AG04449 (cell line): ENCODE data around the gene DIP2C.
"Not testable (repeated sequence)": the region's sequence is repeated elsewhere in the genome, so short reads cannot be mapped to it uniquely, and the experiment has no call there.

Experiments used
- CTCF ChIA-PET: fragments of 350-600 bp; formaldehyde crosslinking; extraction: SDS; loops from one replicate; lab custom pipeline; 2021; ENCODE audit warnings: antibody characterized with exemption; lab: Yijun Ruan, JAX
- POLR2A ChIA-PET: fragments of 400-600, 350-600 bp; formaldehyde crosslinking; extraction: SDS; loops from one replicate; lab custom pipeline; 2020; ENCODE audit warnings: antibody characterized with exemption, inconsistent platforms; lab: Yijun Ruan, JAX
- DNase-seq: peaks from one replicate; pipeline ENCODE4 v3.0.0-alpha.2; 2010; ENCODE audit warnings: low read depth, low spot score
- H3K4me3 ChIP-seq: 2 replicates; pipeline ENCODE4 v1.5.1; 2011; ENCODE audit warnings: low read depth, mild to moderate bottlenecking, control low read depth, low read length
- TF ChIP-seq, protein P1 (sequence below): IDR thresholded peaks from one replicate; pipeline ENCODE4 v1.5.1; 2011; ENCODE audit warnings: mild to moderate bottlenecking, moderate library complexity, low read length, control low read depth, inconsistent platforms; ENCODE audit not compliant: insufficient read depth; ENCODE audit errors: missing control alignments

DIP2C gene

DNA sequence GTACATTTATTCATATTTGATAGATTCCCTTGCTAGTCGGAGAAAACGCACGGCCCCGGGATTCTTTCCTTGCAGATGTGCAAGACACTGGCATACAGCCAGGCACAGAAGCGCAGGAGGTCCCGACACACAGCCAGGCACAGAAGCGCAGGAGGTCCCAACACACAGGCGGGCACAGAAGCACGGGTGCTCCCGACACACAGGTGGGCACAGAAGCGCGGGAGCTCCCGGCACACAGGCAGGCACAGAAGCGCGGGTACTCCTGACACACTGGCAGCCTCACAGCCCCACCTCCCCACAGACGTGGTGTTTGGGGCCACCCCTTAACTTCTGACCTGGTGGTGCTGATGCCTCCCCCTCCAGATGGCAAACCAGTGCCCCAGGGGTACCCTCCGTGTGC is 316.9 kb downstream of the DIP2C start:
- POLR2A ChIA-PET, result no interaction called here
- CTCF ChIA-PET, result no interaction called here
- TF ChIP-seq, protein P1, sequence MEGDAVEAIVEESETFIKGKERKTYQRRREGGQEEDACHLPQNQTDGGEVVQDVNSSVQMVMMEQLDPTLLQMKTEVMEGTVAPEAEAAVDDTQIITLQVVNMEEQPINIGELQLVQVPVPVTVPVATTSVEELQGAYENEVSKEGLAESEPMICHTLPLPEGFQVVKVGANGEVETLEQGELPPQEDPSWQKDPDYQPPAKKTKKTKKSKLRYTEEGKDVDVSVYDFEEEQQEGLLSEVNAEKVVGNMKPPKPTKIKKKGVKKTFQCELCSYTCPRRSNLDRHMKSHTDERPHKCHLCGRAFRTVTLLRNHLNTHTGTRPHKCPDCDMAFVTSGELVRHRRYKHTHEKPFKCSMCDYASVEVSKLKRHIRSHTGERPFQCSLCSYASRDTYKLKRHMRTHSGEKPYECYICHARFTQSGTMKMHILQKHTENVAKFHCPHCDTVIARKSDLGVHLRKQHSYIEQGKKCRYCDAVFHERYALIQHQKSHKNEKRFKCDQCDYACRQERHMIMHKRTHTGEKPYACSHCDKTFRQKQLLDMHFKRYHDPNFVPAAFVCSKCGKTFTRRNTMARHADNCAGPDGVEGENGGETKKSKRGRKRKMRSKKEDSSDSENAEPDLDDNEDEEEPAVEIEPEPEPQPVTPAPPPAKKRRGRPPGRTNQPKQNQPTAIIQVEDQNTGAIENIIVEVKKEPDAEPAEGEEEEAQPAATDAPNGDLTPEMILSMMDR, result no peak
- no peak overlapping the region for H3K4me3 ChIP-seq
- DNase-seq, result no peak

DNA sequence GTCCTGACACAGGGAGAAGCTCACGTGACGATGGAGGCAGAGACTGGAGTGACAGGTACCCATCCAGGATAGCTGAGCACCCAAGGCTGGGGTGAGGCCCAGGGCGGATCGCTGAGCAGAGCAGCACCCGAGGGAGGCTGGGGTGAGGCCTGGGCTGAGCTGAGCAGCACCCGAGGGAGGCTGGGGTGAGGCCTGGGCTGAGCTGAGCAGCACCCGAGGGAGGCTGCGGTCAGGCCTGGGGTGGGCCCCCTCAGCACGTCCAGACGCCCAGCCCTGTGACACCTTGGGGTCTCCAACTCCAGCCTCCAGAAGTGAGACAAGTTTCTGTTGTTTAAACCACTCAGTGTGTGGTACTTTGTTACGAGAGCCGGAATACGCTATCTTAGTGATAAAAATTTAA is 318.0 kb downstream of the DIP2C start:
- DNase-seq, result no peak
- TF ChIP-seq, protein P1, result no peak
- ChIA-PET POLR2A (interaction anchor here (0.5 kb wide), 1 partner anchor 684 kb away, joined by 5 read pairs; no protein-coding TSS in a partner anchor), CTCF (no interaction called here)
- no peak overlapping the region for H3K4me3 ChIP-seq

DNA sequence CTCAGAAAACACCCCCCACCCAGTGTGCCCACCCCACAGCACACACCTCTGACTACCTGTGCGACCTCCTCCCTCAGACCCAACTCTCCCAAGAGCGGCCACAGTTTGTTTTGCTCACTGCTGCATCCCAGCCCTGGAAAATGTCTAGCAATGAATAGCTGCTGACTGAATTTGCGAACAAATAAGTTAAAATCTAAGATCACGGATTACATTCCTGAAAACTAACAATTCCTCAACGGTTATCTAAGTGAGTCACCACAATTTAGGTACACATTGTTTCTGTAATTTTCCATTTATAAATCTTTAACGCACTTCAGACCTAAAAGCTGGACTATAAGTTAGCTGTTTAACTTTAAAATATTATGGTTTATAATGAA is 319.0 kb downstream of the DIP2C start:
- ChIA-PET POLR2A (no interaction called here), CTCF (no interaction called here)
- DNase-seq, result no peak
- H3K4me3 ChIP-seq, result no peak overlapping the region
- TF ChIP-seq, protein P1, result no peak

DNA sequence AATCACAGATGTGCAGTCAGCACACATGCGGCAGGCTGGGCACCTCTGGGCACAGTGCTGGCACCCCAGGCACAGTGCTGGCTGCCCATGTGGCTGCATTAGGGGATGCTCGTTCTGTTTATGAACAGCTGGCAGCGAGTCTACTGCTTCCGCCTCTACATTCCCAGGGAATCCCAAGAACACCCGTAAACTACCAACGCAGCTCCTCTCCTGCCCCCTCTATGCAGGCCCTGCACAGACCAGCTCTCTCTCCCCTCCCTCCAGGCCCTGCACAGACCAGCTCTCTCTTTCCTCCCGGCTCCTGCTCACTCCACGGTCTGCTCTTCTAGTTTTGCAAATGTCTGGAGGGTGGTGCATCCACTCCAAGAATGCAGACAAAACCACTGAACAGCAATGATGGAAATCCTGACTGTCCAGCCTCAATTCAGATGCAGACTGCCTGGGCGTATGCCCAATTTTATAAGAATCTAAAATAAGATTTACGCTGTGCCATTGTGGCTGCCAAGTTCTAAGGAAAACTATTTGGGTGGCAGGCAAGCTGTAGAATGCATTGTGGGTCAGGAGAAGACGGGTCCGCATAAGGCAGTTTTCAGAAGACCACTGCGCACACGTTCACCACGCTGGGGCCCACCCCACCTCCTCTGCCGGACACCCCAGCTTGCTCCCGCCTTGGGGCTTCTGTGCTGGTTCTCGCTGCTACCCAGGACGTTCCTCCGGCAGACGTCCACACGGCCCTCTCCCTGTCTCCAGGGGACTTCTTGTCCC is 319.6 kb downstream of the DIP2C start:
- POLR2A ChIA-PET, result interaction anchor here (0.8 kb wide), 1 partner anchor 236 kb away, joined by 3 read pairs; no protein-coding TSS in a partner anchor
- CTCF ChIA-PET, result no interaction called here
- TF ChIP-seq, protein P1, result no peak
- H3K4me3 ChIP-seq, result no peak overlapping the region
- DNase-seq, result peak; percentile 74

DNA sequence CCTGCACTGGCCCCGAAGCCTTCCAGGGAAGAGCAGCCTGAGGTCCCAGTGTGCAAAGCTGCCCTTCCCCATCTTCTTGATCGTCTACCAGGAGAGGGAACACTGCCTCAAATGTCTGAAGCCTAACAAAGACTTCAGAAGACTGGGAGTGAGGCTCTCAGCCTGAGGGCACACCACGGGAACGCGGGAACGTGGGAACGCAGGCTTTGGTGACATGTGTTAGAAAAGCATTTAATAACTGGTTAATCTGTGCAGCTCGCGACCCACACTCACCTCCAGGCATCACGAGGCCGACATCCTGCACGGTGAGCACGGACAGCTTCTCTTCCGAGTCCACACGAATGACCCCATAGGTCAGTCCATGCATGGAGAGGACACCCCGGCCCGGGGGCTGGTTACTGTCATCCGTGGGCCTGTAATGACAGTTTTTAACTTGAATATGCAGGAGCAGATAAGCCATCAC is 320.2 kb downstream of the DIP2C start:
- H3K4me3 ChIP-seq, result no peak overlapping the region
- POLR2A ChIA-PET, result interaction anchor here (0.8 kb wide), 1 partner anchor 235 kb away, joined by 3 read pairs; no protein-coding TSS in a partner anchor
- DNase-seq, result no peak
- TF ChIP-seq, protein P1, result no peak
- CTCF ChIA-PET, result no interaction called here

DNA sequence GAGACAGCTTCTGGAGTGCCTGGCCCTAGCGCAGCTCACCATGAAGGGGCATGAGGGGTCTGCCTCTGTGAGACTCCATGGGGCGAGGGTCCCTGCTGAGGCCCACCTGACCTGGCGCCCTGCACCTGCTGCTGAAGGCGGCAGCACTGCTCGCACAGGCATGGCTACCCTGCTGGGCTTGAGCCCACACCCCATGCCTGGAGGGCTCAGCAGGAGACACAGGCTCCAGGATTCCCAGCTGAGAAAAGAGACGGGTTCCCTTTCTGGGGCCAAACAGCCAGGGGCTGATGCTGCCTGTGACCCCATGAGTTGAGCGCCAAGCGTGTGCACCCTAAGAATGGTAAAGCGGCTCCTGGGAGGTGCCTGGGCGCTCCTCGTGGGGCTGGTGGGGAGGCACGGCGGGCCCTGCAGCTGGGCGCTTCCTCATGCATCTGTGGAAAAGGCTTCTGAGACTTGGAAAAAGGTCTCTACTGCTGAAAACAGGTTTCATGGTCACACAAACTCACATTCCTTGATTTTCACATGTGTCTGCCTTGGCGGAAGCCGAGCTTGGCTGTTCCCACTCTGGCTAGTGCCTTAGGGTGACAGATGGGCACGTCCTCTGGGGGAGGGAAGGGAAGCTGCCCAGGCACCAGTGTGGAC is 320.8 kb downstream of the DIP2C start:
- DNase-seq, result no peak
- ChIA-PET CTCF (no interaction called here), POLR2A (no interaction called here)
- no peak overlapping the region for H3K4me3 ChIP-seq
- TF ChIP-seq, protein P1, result no peak

DNA sequence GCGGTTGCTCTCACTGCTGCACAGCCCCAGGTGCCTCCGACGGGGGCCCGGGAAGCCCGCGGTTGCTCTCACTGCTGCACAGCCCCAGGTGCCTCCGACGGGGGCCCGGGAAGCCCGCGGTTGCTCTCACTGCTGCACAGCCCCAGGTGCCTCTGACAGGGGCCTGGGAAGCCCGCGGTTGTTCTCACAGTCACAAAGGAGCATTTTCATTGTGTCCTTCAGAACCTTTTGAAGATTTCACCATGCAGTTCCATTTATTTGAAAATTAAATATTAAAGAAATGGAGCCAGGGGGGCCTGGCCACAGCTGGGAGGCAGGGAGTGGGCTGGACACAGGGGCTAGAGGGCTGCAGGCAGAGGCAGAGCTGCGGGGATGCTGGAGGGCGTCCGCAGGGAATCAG is 321.4 kb downstream of the DIP2C start:
- POLR2A ChIA-PET, H3K4me3 ChIP-seq, DNase-seq, CTCF ChIA-PET: not testable (repeated sequence)
